Stimulated activated naive CD8-positive, alpha-beta T cell treated with anti-CD3 and anti-CD28 coated beads, Interleukin-15, Interleukin-2, amounts not matched to agents 100 U/mL and 50 U/mL, for 24 hours (primary cell): ENCODE data around the gene PRUNE2.

Source experiments
- ATAC-seq: fragments of 150-1000 bp; cut with Tn5 transposase; one replicate; pipeline ENCODE4 v1.10.0; 2021
- DNase-seq: peaks from one replicate; pipeline ENCODE4 v3.0.0; 2021

Gene PRUNE2

GRCh38 chr9:76655121-76655541 lies 250.8 kb downstream of the PRUNE2 start:
- ATAC-seq = peak; percentile 38
- no peak for DNase-seq

GRCh38 chr9:76654575-76654974 lies 251.3 kb downstream of the PRUNE2 start:
- DNase-seq = no peak
- ATAC-seq = no peak

DNA sequence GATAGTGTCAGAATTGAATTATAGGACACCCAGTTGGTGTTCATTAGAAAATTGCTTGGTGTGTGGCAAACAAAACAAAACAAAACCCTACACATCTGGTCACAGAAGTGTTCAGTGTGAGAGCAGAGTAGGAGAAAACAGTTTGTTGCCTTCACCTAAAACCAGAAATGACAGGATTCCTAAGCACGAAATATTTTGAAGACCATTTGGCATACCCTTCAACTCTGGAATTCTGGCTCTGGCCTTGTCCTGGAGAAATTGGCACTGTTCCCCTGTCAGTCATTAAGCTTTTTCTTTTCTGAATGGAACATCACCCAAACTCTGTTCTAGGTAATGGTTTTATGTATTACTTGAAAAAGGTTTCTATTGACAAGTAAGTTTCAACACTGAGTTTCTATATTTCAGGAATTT lies 251.9 kb downstream of the PRUNE2 start:
- no peak for ATAC-seq
- DNase-seq = no peak

GRCh38 chr9:76652894-76653293 lies 253.0 kb downstream of the PRUNE2 start:
- no peak for DNase-seq
- no peak for ATAC-seq

DNA sequence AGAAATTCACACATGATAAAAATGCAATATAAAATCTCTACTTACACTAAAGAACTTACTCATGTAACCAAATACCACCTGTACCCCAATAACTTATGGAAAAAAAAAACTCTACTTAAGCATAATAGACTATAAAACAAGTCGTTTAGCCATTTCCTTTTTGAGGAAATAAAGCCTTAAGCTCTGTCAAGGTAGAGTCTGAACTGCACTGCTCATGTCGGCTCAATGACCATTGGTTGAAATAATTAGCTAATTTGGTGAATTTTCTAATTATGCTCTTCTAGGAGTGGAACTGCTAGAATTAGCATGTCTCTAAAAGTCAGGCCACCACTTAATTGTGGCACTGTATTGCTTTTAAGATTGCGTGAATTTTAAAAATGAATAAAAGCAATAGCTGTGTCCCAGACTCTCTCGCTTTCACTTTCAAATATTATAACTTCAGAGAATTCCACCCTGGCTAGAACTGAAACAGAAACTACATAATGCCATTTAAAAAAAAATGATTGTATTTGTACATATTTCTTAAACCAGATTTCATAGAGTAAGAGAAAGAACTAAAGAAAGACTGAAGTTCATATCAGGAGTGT lies 254.7 kb downstream of the PRUNE2 start:
- no peak for DNase-seq
- peak; percentile 53 for ATAC-seq

DNA sequence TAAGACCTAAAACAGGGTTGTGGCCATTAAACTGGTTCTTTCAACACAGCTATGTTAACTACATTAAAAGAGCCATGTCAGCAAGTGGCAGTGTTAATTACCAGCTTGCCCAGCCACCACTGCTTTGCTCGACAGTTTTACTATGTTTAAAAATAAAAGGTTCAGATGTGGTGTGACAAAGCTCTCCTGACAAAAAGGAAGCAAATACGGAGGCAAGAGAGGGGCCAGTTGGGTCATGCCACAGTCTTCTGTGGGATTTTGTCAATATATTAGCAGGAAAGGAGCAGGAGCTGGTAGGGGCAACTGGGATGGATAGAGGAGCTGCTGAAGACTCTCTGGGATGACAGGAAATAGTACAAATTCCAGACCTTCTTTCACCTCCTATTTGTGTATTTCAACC lies 255.2 kb downstream of the PRUNE2 start:
- DNase-seq (no peak), ATAC-seq (no peak)

- ATAC-seq (no peak), DNase-seq (no peak)
Observed at GRCh38 chr9:76649894-76650293, 256.0 kb downstream of the PRUNE2 start.

GRCh38 chr9:76646249-76646648 lies 259.7 kb downstream of the PRUNE2 start:
- DNase-seq (no peak), ATAC-seq (no peak)

DNA sequence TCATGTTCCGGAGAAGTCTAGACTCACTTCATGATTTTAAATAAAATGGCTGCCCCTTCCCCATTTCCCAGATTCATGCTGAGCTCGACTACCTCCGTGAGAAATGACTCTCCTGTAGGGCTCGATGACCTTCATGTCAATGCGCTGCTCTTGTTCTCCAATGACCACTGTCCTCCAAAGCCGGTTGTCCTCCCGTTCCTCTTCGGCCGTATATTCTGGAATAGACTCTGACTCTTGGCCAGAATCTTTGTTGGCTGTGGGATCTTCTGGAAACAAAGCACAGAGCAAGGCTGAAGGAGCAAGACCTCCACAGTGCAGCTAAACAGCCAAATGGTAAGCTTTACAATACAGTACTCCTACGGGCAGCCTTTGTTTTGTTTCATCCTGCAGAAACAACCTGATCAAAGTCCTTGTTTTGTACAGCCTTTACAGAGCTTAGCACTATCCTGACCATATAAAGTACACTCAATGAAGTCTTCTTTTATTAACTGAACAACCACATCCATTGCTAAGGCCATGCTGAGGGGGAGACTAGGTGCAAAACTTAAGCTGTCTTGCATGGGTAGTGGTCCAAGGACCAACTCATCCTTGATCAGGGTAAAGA lies 261.2 kb downstream of the PRUNE2 start:
- no peak for ATAC-seq
- DNase-seq = no peak

GRCh38 chr9:76644171-76644570 lies 261.7 kb downstream of the PRUNE2 start:
- no peak for DNase-seq
- no peak for ATAC-seq

DNA sequence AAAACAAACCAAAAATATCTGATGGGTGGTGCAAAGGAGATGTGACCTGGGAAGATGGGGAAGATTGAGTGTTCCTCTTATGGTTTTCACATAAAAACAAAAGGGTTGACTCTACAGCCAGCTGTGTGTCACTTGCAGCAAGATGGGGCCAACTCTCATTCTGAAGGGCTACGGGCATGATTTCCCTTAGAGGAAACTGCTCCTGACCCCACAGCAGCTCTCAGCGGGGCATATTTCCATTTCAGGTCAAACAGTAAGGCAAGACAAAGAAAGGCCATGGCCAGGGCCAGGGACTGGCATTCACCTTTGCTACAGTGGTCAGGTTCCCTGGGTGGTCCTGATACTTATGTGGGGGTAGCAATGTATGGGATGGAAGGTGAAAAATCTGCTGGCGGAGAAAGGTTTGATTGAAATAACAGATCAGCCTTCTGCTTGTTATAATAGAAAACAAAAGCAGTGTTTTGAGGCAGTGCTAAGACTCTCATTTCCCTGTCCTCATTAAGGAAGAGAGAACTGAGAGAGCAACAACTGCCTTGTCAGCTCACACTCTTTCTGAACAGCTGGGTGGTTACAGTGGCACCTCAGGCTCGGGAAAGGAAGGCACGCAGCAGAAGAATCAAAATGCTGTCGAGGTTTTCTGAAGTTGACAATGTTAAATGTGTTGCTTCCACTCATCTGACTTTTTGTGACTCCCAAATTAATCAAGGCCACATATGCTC lies 262.4 kb downstream of the PRUNE2 start:
- no peak for DNase-seq
- ATAC-seq = no peak

- DNase-seq (no peak), ATAC-seq (no peak)
Observed at GRCh38 chr9:76642701-76643209, 263.2 kb downstream of the PRUNE2 start.

- DNase-seq = no peak
Observed at GRCh38 chr9:76642074-76642473, 263.8 kb downstream of the PRUNE2 start.

GRCh38 chr9:76638001-76638400 lies 267.9 kb downstream of the PRUNE2 start:
- ATAC-seq = no peak
- no peak for DNase-seq

More at GRCh38 chr9:76642074-76642473, 263.8 kb downstream of the PRUNE2 start:
- no peak for ATAC-seq

DNA sequence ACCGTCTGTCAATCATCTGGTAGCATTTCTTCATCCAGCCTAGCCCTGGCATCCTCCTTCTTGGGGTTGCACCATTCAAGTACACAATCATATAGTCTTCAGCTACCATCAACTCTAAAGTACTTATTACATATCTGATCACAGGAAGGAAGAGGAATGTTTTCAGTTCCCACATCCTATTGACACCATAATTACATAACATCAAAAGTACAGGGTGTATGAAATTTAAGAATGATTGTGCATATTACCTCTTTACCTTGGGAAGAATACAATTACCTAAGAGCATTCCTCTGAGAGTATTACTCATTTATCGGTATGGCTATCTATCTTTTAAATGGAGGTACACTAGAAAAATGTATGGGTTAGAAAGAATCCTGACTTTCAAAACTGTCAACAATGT lies 268.5 kb downstream of the PRUNE2 start:
- ATAC-seq (no peak), DNase-seq (no peak)

DNA sequence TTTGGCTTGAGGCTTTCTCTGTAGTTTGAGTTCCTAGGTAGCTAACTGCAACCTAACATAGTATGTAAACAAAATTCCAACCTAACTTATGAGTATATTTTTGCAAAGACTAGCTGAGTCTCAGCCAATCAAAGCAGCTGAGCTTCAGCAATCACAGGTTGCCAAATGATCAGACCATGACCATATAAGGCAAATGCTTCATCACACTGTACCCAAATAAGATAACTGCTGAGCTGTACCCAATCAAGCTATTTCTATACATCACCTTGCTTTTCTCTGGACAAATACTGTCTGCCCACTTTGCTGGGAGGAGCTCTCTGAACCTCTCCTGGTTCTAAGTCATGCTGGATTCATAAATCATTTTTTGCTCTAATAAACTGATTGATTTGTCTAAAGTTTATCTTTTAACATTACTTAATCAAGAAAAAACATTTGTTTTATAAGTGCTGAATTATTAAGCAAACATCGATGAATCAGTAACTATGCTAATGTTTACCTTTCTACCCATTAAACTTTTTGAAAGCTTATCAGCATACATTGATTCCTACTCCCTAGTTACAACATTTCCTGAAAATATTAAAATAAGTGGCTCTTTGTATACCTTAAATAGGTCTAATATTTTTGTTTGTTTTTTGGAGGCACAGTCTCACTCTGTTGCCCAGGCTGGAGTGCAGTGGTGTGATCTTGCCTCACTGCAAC lies 271.4 kb downstream of the PRUNE2 start:
- ATAC-seq (no peak), DNase-seq (no peak)

- DNase-seq (no peak), ATAC-seq (no peak)
Observed at GRCh38 chr9:76630916-76631315, 275.0 kb downstream of the PRUNE2 start.

DNA sequence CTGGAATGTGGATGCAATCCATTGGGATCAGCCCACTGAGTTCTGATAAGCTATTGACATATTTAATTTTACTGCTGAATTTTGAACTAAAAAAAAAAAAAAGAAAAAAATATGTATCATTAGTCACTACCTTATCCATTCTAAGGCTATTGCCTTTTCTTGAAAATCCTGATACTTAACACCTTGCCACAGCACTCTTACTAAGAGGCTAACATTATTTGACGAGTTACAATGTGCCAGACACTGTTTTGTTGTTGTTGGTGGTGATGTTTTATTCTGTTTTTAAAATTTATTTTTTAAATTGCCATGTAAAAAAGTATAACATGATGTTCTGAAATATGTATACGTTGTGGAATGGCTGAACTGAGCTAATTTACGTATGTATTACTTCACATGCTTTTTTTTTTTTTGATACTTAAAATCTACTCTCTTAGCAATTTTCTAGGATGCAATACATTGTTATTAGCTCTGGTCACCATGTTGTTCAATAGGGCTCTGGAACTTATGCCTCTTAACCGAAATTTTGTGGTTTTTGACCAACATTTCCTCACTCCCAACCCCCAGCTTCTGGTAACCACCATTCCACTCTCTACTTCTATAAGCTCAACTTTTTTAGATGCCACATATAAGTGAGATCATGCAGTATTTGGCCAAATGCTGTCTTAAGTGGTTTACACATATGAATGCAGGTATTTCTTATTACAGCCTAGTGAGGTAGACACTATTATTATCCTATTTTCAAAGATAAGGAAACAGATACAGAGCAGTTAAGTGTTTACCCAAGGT lies 276.5 kb downstream of the PRUNE2 start:
- DNase-seq (no peak), ATAC-seq (peak; percentile 43)

DNA sequence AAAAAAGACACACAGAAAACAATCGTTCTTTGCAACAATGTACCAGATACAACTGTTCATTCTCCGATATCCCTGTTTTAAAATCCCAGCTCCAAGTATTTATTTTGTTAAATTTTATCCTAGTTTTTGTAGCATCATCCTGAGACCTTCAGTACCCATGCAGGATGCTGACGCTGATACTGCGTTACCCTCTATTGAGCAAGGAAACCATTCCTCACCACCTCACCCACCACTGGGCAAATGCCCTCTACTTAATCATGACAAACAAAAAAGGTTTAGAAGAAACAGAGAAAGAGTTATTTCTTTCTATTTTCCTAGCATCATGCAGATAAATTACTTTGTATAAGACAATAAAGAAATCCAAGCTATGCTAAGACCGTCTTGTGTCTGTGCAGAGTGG lies 277.8 kb downstream of the PRUNE2 start:
- DNase-seq = no peak
- no peak for ATAC-seq

- ATAC-seq = no peak
- no peak for DNase-seq
Observed at GRCh38 chr9:76626980-76627379, 278.9 kb downstream of the PRUNE2 start.

DNA sequence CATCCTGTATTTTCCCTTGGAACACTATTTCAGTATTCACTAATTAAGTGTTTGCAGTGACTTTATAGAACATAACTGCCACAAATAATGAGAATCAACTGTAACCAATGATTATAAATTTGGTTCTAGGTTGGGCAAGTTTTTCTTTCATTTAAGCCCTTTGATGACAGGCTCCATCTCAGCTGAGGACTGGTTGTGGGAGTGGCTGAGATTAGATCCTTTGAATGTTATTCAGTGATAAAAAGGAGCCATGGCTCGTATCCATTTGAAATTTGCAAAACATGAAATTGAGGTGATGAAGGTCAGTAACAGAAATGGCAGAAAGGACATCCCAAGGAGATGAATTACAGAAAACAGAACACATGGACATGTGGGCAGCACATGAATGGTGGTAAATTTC lies 279.8 kb downstream of the PRUNE2 start:
- DNase-seq = no peak
- no peak for ATAC-seq
